Myometrial cell (primary cell): Measurements from ENCODE around the gene DBI. TPM values are rescaled to one million over a fixed set of nuclear protein-coding genes. Genes with fewer than 3 reads are reported as not detected.

Experiments used
- total RNA-seq: library from RNA; depleted of rRNA; stranded (reverse); fragments of >200 nt; gene quantifications from 2 replicates; pipeline ENCODE4 v1.2.3, GENCODE V29; 2015

Gene DBI
- total RNA-seq = 245 and 246 TPM in 2 replicates

GRCh38 chr2:119366649-119367471 lies at the start of gene DBI, which contains the start of gene C2orf76:
TSS of gene DBI (plus strand) at chr2:119366977. CDS start at chr2:119367052, 75 bp downstream.
TSS of gene C2orf76 (minus strand) at chr2:119366834. CDS start at chr2:119339959, 26,875 bp downstream.

Other genes starting within 250 kb of the DBI start
- gene C1QL2, start 208.2 kb upstream of the DBI start, total RNA-seq = not detected in 2 replicates
- gene STEAP3, start 143.1 kb upstream of the DBI start, total RNA-seq = 51.7 and 52.5 TPM in 2 replicates
- gene C2orf76, start 143 bp upstream of the DBI start, total RNA-seq = 4.3 and 6.0 TPM in 2 replicates
- gene TMEM37, start 64.9 kb downstream of the DBI start, total RNA-seq = 3.2 and 4.1 TPM in 2 replicates
- gene SCTR, start 157.5 kb downstream of the DBI start, total RNA-seq = not detected in 2 replicates
- gene CFAP221, start 177.5 kb downstream of the DBI start, total RNA-seq = under 0.01 TPM in 1 of 2 replicates, not detected in the other